ENCODE results near the gene UQCRQ. TPM values are rescaled to one million over a fixed set of nuclear protein-coding genes. Genes with fewer than 3 reads are reported as not detected.
A peak's percentile ranks its signal among the peaks of the same experiment; 100 is the strongest.

UQCRQ gene
- total and polyA plus RNA-seq, 2 of the 13 experiments (the other 11 are each of a cell fraction or from before 2014, with no cell fraction given), result 257 to 575 TPM

- TF ChIP-seq ATF4 (CRISPR knock-in tag; IDR thresholded peaks at IDR 0.05) (peak in 1 of 2 experiments; percentile 55; a peak in 2 of 4 replicates), SMAD3 (CRISPR knock-in tag; IDR thresholded peaks at IDR 0.05) (0 out of 2 replicates have a peak, but pooled peaks have one; percentile 42), DPF2 (CRISPR knock-in tag; IDR thresholded peaks at IDR 0.05; ENCODE audit: borderline replicate concordance, low read depth) (no peak; the same call in 1 of the 2 replicates), ZNF710 (CRISPR knock-in tag; IDR thresholded peaks at IDR 0.05; ENCODE audit: borderline replicate concordance) (0 out of 2 replicates have a peak, but pooled peaks have one; percentile 43), KLF11 (CRISPR knock-in tag; IDR thresholded peaks at IDR 0.05) (no peak; the same call in 1 of the 2 replicates), KDM2A (CRISPR knock-in tag; IDR thresholded peaks at IDR 0.05; ENCODE audit: borderline replicate concordance, low read depth) (no peak), ZNF776 (CRISPR knock-in tag; IDR thresholded peaks at IDR 0.05) (0 out of 2 replicates have a peak, but pooled peaks have one; percentile 41), KAT8 (CRISPR knock-in tag; IDR thresholded peaks at IDR 0.05) (peak; percentile 71; the same call in 1 of the 2 replicates), LCORL (IDR thresholded peaks at IDR 0.05) (peak; percentile 70), LCORL (CRISPR knock-in tag; IDR thresholded peaks at IDR 0.05) (peak; percentile 94), ZNF292 (CRISPR knock-in tag; IDR thresholded peaks at IDR 0.05; ENCODE audit: borderline replicate concordance, low read depth) (0 out of 2 replicates have a peak, but pooled peaks have one; percentile 16), MAX (IDR thresholded peaks at IDR 0.05) (peak; percentile 93), RNF219 (CRISPR knock-in tag; IDR thresholded peaks at IDR 0.05) (0 out of 2 replicates have a peak, but pooled peaks have one; percentile 57), E2F2 (CRISPR knock-in tag; IDR thresholded peaks at IDR 0.05; ENCODE audit: borderline replicate concordance) (0 out of 2 replicates have a peak, but pooled peaks have one; percentile 1), GATA4 (IDR thresholded peaks at IDR 0.05; ENCODE audit: borderline replicate concordance, low read depth) (peak; percentile 54; the same call in 1 of the 2 replicates), HOXA9 (CRISPR knock-in tag; IDR thresholded peaks at IDR 0.05; ENCODE audit: borderline replicate concordance) (peak; percentile 93), ZNF552 (CRISPR knock-in tag; IDR thresholded peaks at IDR 0.05; ENCODE audit: borderline replicate concordance) (no peak), SRSF4 (IDR thresholded peaks at IDR 0.05; ENCODE audit: low read depth, low read length, poor library complexity, severe bottlenecking) (no peak)
- TF ChIP-seq, protein P1, sequence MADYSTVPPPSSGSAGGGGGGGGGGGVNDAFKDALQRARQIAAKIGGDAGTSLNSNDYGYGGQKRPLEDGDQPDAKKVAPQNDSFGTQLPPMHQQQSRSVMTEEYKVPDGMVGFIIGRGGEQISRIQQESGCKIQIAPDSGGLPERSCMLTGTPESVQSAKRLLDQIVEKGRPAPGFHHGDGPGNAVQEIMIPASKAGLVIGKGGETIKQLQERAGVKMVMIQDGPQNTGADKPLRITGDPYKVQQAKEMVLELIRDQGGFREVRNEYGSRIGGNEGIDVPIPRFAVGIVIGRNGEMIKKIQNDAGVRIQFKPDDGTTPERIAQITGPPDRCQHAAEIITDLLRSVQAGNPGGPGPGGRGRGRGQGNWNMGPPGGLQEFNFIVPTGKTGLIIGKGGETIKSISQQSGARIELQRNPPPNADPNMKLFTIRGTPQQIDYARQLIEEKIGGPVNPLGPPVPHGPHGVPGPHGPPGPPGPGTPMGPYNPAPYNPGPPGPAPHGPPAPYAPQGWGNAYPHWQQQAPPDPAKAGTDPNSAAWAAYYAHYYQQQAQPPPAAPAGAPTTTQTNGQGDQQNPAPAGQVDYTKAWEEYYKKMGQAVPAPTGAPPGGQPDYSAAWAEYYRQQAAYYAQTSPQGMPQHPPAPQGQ (CRISPR knock-in tag; IDR thresholded peaks at IDR 0.05; ENCODE audit: borderline replicate concordance), result no peak
Observed at GRCh38 chr5:132873119-132873929, 6.9 kb downstream of the UQCRQ start, which contains the start of gene LEAP2 (continued).
